Right kidney (tissue), 1 donor: ENCODE measurements around the gene ABCC3.

Experiments used
- DNase-seq: peaks from one replicate; pipeline ENCODE4 v3.0.0-alpha.2; 2016

Gene ABCC3

DNA sequence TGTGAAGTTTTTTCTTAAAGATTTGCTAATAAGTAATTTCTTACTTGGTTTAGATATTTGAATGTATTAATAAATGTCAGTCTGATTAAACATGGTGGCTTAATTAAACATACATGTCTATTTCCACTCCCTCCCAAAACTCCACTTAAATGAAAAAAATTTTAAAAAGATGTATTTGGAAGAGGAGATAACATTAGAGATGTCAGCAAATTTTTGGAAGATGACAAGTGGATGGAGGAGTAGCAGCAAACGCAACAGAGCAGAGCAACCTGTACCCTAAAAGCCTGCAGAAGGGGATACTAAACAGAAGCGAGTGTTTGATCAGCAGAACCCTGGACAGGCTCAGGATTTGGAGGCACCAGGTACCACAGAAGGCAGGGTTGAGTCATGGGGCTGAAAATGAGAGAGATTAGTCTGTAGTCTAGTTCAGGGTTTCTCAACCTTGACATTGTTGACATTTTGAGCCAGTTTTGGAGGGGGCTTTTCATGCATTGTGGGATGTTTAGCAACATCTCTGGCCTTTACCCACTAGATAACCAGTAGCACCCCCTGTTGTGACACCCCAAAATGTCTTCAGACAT is 102.5 kb downstream of the ABCC3 start:
- DNase-seq = no peak

DNA sequence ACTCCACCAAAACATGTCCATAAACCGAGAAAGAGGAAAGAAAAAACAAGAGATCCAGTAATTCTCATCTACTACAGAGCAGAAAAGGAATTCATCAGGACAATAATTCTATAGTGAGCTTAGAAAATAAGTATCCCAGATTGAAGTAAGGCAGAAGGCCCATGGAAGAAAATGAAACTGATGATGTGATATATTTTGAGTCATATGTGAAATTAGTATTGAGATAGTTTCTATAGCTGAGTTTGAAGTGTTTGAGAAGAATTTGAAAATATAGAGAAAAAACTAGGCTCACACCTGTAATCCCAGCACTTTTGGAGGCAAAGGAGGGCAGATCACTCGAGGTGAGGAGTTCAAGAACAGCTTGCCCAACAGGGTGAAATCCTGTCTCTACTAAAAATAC is 104.4 kb downstream of the ABCC3 start:
- no peak for DNase-seq
